HG02798 (cell line): ENCODE data around the gene METTL24.

Experiments used
- ATAC-seq: cut with Tn5 transposase; IDR thresholded peaks from one replicate; pipeline ENCODE4 v1.9.1; 2021; ENCODE audit warnings: mild to moderate bottlenecking; ENCODE audit not compliant: unreplicated experiment, poor library complexity

Gene METTL24

DNA sequence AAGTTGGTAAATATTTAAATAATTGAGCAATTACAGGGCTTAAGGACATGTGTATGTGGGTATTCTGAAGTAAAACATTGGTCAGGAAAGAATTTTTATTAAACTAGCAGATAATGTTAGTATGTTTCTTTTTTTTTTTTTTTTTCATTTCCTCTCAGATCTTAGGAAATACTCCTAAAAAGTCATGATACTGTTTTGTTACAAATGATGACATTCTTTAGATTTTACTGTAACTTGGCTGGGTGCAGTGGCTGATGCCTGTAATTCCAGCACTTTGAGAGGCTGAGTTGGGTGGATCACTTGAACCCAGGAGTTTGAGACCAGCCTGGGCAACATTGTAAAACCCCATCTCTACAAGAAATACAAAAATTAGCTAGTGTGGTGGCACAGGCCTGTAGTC lies 136.4 kb downstream of the METTL24 start:
- ATAC-seq, result no peak

- ATAC-seq, result no peak
Measured at GRCh38 chr6:110217266-110217665, 140.9 kb downstream of the METTL24 start.

GRCh38 chr6:110216140-110216539 lies 142.0 kb downstream of the METTL24 start:
- ATAC-seq, result no peak

- no peak for ATAC-seq
Measured at GRCh38 chr6:110214338-110214737, 143.8 kb downstream of the METTL24 start.

GRCh38 chr6:110211753-110212152 lies 146.4 kb downstream of the METTL24 start:
- no peak for ATAC-seq

GRCh38 chr6:110207652-110208051 lies 150.5 kb downstream of the METTL24 start:
- no peak for ATAC-seq

DNA sequence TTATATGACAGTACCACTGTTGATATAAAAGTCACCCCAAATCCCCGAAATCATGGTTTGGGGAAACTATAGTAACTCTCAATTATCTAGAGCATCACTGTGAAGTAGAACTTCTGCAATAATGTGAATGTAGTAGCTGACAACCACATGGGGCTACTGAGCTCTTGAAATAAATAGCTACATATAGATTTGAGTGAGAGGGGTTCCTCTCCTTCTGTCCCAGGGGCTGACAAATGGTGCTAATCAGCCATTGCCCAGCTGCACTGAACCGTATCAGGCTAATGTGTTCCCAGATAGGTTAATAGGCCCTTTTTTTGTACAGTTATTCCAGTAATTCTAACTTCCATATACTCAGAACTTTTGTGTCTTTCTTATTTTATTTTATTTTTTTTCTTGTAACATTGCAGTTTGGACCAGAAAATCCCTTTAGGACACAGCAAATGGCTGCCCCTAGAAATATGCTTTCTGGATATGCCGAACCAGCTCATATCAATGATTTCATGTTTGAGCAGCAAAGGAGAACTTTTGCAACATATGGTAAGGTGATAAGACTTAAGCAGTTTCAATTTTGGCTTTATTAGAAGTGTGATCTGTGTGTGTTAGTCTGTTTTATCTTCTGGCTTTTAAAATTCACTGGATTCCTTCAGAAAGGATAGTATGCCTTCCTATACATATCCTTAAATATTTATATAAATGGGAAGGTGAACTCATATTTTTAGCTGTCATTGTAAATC lies 156.8 kb downstream of the METTL24 start:
- ATAC-seq, result no peak

DNA sequence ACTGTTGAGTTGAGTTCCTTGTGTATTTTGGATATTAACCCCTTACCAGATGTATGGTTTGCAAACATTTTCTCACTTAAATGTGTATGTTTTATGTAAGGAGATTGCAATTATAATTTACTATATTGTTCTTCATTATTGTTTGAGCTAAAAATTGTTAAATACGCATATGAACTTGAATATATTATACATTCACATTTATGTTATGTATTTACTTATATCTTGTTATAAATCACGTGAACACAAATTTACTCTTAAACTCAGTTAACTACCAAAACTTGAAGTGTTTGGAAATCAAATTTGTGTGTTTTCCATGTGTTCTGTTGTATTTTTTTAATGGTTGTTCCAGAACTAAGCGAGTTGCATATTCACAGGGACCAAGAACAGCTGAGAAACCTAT lies 159.6 kb downstream of the METTL24 start:
- ATAC-seq, result no peak

DNA sequence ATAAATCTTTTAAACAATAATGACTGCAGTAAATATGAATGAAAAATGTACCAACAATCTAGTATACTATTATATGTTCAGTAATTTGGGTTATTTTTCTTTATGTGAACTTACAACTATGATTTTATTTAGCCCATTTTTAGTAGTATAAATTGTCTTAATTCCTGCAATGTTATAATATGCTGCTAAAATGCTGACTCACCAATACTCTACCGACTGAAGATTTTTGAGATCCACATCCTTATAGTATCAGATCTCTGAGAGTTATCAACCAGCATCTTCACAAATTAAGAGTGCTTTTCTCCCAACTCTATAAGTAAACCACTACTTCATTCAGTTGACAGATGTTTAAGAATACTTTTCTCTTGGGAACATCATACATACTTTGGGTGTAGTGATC lies 161.3 kb downstream of the METTL24 start:
- no peak for ATAC-seq

DNA sequence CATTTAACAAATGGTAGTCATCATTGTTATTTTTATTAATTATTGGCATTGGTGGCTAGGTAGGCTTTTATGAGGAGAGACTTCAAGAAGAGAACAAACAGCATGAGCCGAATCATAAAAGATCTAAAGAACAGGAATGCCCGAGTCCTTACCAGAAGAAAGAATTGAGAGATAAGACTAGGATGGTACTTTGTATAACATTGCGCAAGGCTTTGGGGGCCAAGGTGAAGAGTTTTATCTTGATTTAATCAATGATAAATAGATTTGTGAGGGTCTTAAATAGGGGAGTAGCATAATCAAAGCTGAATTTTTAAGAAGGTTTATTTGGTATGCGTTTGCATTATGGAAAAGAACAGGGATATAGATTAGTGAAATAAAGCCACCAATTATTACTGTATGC lies 162.5 kb downstream of the METTL24 start:
- ATAC-seq, result no peak
